A673 (cell line): ENCODE results near the gene MCM9. TPM values are rescaled to one million over a fixed set of nuclear protein-coding genes. Genes with fewer than 3 reads are reported as not detected.
"Not testable (repeated sequence)": the region's sequence is repeated elsewhere in the genome, so short reads cannot be mapped to it uniquely, and the experiment has no call there.

ENCODE experiments used
- BruUV-seq: library from RNA; stranded (reverse); fragments of 400-500 nt; replicated peaks from 2 replicates; lab custom pipeline; 2021; lab: Mats Ljungman, UMichigan
- CTCF ChIA-PET: fragments of 300-600 bp; sonication (Branson Sonifier 250); formaldehyde crosslinking; loops from one replicate; lab custom pipeline; 2022; ENCODE audit warnings: antibody characterized with exemption; lab: Charles Lee
- POLR2A ChIA-PET: fragments of 300-600 bp; sonication (Branson Sonifier 250); formaldehyde crosslinking; loops from one replicate; lab custom pipeline; 2022; ENCODE audit warnings: antibody characterized with exemption; ENCODE audit not compliant: low non-redundant PET; lab: Charles Lee
- DNase-seq: peaks from one replicate; pipeline ENCODE4 v3.0.0-alpha.2; 2015; ENCODE audit warnings: low spot score
- H3K27ac ChIP-seq: fragments of 200-600 bp; sonication (generic); 2 replicates; pipeline ENCODE4 v1.5.1; 2016; ENCODE audit warnings: mixed run types, low read depth, mild to moderate bottlenecking, mixed read lengths, antibody characterized with exemption, low read length; ENCODE audit not compliant: poor library complexity, severe bottlenecking
- H3K27me3 ChIP-seq: fragments of 200-600 bp; sonication (generic); replicated peaks from 2 replicates; pipeline ENCODE4 v1.6.1; 2017; ENCODE audit warnings: mixed run types, low read depth, mild to moderate bottlenecking, mixed read lengths, antibody characterized with exemption, low read length; ENCODE audit not compliant: insufficient read depth, poor library complexity
- H3K36me3 ChIP-seq: fragments of 200-600 bp; sonication (generic); 2 replicates; pipeline ENCODE4 v1.6.1; 2016; ENCODE audit warnings: mixed run types, mild to moderate bottlenecking, mixed read lengths, antibody characterized with exemption, low read length; ENCODE audit not compliant: insufficient read depth, poor library complexity, severe bottlenecking
- H3K4me1 ChIP-seq: fragments of 200-600 bp; sonication (generic); 2 replicates; pipeline ENCODE4 v1.6.1; 2017; ENCODE audit warnings: mixed run types, mild to moderate bottlenecking, mixed read lengths, antibody characterized with exemption, low read length; ENCODE audit not compliant: insufficient read depth, poor library complexity, severe bottlenecking
- H3K4me3 ChIP-seq: fragments of 200-600 bp; sonication (generic); 2 replicates; pipeline ENCODE4 v1.5.1; 2016; ENCODE audit warnings: low read depth, mixed run types, mild to moderate bottlenecking, mixed read lengths, low read length; ENCODE audit not compliant: poor library complexity, severe bottlenecking
- H3K9me3 ChIP-seq: fragments of 200-600 bp; sonication (generic); 2 replicates; pipeline ENCODE4 v1.6.1; 2016; ENCODE audit warnings: mixed run types, low read depth, mild to moderate bottlenecking, mixed read lengths, antibody characterized with exemption, low read length; ENCODE audit not compliant: poor library complexity, severe bottlenecking
- CTCF ChIP-seq: fragments of 300-800, 200-600 bp; sonication (generic); conservative IDR thresholded peaks from 2 replicates; pipeline ENCODE4 v1.5.1; 2017; ENCODE audit warnings: low read depth, mild to moderate bottlenecking, antibody characterized with exemption, low read length, moderate library complexity, mixed read lengths
- EZH2 ChIP-seq: fragments of 200-600 bp; sonication (generic); IDR thresholded peaks from 2 replicates; pipeline ENCODE4 v1.6.1; 2017; ENCODE audit warnings: borderline replicate concordance, low read depth, mild to moderate bottlenecking, mixed read lengths, antibody characterized with exemption, low read length; ENCODE audit not compliant: poor library complexity, severe bottlenecking
- intact Hi-C: fragments of 100-400 bp; cut with micrococcal nuclease; formaldehyde crosslinking; loops from one replicate; pipeline ENCODE4 v1.10.0; 2022; ENCODE audit not compliant: unreplicated experiment
- total RNA-seq: library from RNA; stranded (reverse); gene quantifications from 2 replicates; pipeline ENCODE4 v1.2.3, GENCODE V29; 2021

Gene MCM9
- total RNA-seq, 1 experiment from 2014 or later = 16.9 TPM

DNA sequence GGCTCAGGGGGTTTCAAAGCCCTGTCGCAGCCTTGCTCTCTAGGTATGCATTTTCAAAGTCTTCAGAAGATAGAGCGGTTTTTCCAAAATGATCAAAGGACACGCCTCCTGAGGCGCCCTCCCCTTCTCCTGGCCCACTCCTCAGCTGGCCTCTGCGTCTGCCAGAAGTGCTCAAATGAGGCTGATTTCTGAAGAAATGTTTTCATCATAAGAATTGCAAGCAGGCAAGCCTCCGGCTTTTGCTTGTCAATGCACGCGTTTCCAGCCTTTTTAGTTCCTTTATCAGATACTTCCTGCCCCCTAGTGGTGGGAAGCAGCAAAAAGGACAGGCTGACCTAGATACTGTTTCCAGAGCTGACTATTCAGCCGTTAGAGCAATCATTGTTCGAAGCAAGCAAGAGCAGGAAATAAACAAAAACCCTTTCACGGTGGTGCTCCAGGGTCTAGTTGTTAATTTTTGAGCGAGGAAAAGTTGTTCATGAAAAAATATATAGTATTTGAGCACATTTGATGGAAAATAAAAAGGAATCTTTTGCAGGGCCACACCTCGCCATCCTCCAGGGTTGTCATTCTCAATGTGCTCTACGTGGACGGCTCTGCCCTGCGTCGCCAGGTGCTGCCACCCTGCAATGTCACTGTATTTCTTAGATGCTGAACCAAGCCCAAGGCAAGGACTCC, 134.4 kb downstream of the MCM9 start:
- TF ChIP-seq EZH2 (no peak), CTCF (peak; percentile 94)
- POLR2A ChIA-PET = no interaction called here
- CTCF ChIA-PET = interaction anchor here (0.6 to 1.0 kb wide), 2 partner anchors 8 to 141 kb away, joined by 3 read pairs; no protein-coding TSS in a partner anchor
- no peaks in the 10 kb centered on the region for H3K4me1 ChIP-seq
- H3K4me3 ChIP-seq = peak overlapping the region; percentile 13
- no peaks in the 10 kb centered on the region for H3K9me3 ChIP-seq
- intact Hi-C loops = loop anchor here (5.0 kb wide), 1 partner anchor 518 kb away; no protein-coding TSS in a partner anchor
- H3K27ac ChIP-seq = no peak overlapping the region
- DNase-seq = peak; percentile 90
- H3K27me3 ChIP-seq = no peaks in the 10 kb centered on the region
- BruUV-seq = no TSS peak
- H3K36me3 ChIP-seq = no peaks in the 10 kb centered on the region

GRCh38 chr6:118799826-118800225, 135.1 kb downstream of the MCM9 start:
- no peak for DNase-seq
- no TSS peak for BruUV-seq
- no peaks in the 10 kb centered on the region for H3K9me3 ChIP-seq
- no peak overlapping the region for H3K4me3 ChIP-seq
- H3K4me1 ChIP-seq = no peaks in the 10 kb centered on the region
- TF ChIP-seq EZH2 (no peak), CTCF (no peak)
- ChIA-PET POLR2A (no interaction called here), CTCF (no interaction called here)
- intact Hi-C loops = loop anchor here (5.0 kb wide), 1 partner anchor 518 kb away; no protein-coding TSS in a partner anchor
- no peak overlapping the region for H3K27ac ChIP-seq
- no peaks in the 10 kb centered on the region for H3K36me3 ChIP-seq
- H3K27me3 ChIP-seq = no peaks in the 10 kb centered on the region

DNA sequence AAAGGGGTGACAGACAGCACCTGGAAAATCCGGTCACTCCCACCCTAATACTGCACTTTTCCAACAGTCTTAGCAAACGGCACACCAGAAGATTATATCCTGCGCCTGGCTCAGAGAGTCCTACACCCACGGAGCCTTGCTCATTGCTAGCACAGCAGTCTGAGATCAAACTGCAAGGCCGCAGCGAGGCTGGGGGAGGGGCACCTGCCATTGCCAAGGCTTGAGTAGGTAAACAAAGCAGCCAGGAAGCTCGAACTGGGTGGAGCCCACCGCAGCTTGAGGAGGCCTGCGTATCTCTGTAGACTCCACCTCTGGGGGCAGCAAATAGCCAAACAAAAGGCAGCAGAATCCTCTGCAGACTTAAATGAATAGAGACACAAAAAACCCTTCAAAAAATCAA, 138.4 kb downstream of the MCM9 start:
- DNase-seq, CTCF ChIA-PET, H3K27me3 ChIP-seq, POLR2A ChIA-PET, BruUV-seq, H3K4me1 ChIP-seq, H3K36me3 ChIP-seq, H3K9me3 ChIP-seq, H3K27ac ChIP-seq, H3K4me3 ChIP-seq, intact Hi-C loops: not testable (repeated sequence)
